Measurements from ENCODE around the gene GINS2. TPM values are rescaled to one million over a fixed set of nuclear protein-coding genes. Genes with fewer than 3 reads are reported as not detected.

Gene GINS2
- total RNA-seq, 3 donors from 2014 or later: 0.66 to 3.1 (median 1.1) TPM

GRCh38 chr16:85678821-85679220, 9.9 kb downstream of the GINS2 start:
- no peak for DNase-seq (ENCODE audit: low spot score in 2 of 2)
- intact Hi-C loops (cut with DNase I; ENCODE audit: low total_unique reads): no loop called here
- Histone ChIP-seq H3K36me3 (no peaks in the 10 kb centered on the region), H3K27ac (no peak overlapping the region), H3K4me3 (no peak overlapping the region), H3K9me3 (no peaks in the 10 kb centered on the region), H3K4me1 (no peaks in the 10 kb centered on the region), H3K27me3 (no peaks in the 10 kb centered on the region)
- TF ChIP-seq POLR2A (IDR thresholded peaks at IDR 0.05): no peak
- TF ChIP-seq POLR2AphosphoS5 (IDR thresholded peaks at IDR 0.05): no peak
- no peak for TF ChIP-seq CTCF (IDR thresholded peaks at IDR 0.05)

- Histone ChIP-seq H3K36me3 (no peaks in the 10 kb centered on the region), H3K27ac (no peak overlapping the region), H3K27me3 (no peaks in the 10 kb centered on the region), H3K9me3 (no peaks in the 10 kb centered on the region), H3K4me1 (no peaks in the 10 kb centered on the region), H3K4me3 (no peak overlapping the region)
- intact Hi-C loops (cut with DNase I; ENCODE audit: low total_unique reads): no loop called here
- TF ChIP-seq POLR2A (IDR thresholded peaks at IDR 0.05) (no peak), CTCF (IDR thresholded peaks at IDR 0.05) (no peak), POLR2AphosphoS5 (IDR thresholded peaks at IDR 0.05) (no peak)
- DNase-seq (ENCODE audit: low spot score in 2 of 2): no peak
Measured at GRCh38 chr16:85678016-85678415, 10.7 kb downstream of the GINS2 start.

- no peak for DNase-seq (ENCODE audit: low spot score in 2 of 2)
- Histone ChIP-seq H3K4me1 (no peaks in the 10 kb centered on the region), H3K36me3 (no peaks in the 10 kb centered on the region), H3K9me3 (no peaks in the 10 kb centered on the region), H3K27ac (no peak overlapping the region), H3K4me3 (no peak overlapping the region), H3K27me3 (no peaks in the 10 kb centered on the region)
- intact Hi-C loops (cut with DNase I; ENCODE audit: low total_unique reads): no loop called here
- TF ChIP-seq CTCF (IDR thresholded peaks at IDR 0.05) (no peak), POLR2A (IDR thresholded peaks at IDR 0.05) (no peak), POLR2AphosphoS5 (IDR thresholded peaks at IDR 0.05) (no peak)
Measured at GRCh38 chr16:85677383-85677967, 11.3 kb downstream of the GINS2 start.

GRCh38 chr16:85676466-85676865, 12.3 kb downstream of the GINS2 start:
- intact Hi-C loops (cut with DNase I; ENCODE audit: low total_unique reads): no loop called here
- Histone ChIP-seq H3K36me3 (no peaks in the 10 kb centered on the region), H3K9me3 (no peaks in the 10 kb centered on the region), H3K27me3 (no peaks in the 10 kb centered on the region), H3K4me1 (no peaks in the 10 kb centered on the region), H3K4me3 (no peak overlapping the region), H3K27ac (no peak overlapping the region)
- no peak for DNase-seq (ENCODE audit: low spot score in 2 of 2)
- TF ChIP-seq CTCF (IDR thresholded peaks at IDR 0.05): no peak
- no peak for TF ChIP-seq POLR2A (IDR thresholded peaks at IDR 0.05)
- TF ChIP-seq POLR2AphosphoS5 (IDR thresholded peaks at IDR 0.05): no peak

- TF ChIP-seq POLR2A (IDR thresholded peaks at IDR 0.05) (no peak), POLR2AphosphoS5 (IDR thresholded peaks at IDR 0.05) (no peak), CTCF (IDR thresholded peaks at IDR 0.05) (peak in 1 of 3 donors; percentile 29)
- H3K4me1 ChIP-seq: no peaks in the 10 kb centered on the region
- no peaks in the 10 kb centered on the region for H3K9me3 ChIP-seq
- H3K27ac ChIP-seq: no peak overlapping the region
- H3K27me3 ChIP-seq: no peaks in the 10 kb centered on the region
- H3K36me3 ChIP-seq: no peaks in the 10 kb centered on the region
- DNase-seq (ENCODE audit: low spot score in 2 of 2): no peak
- no peak overlapping the region for H3K4me3 ChIP-seq
- intact Hi-C loops (cut with DNase I; ENCODE audit: low total_unique reads): no loop called here
Measured at GRCh38 chr16:85675251-85675874, 13.4 kb downstream of the GINS2 start.

All from breast epithelium (tissue), 4 donors.